K562 (cell line): ENCODE data around the gene RAB4B. TPM values are rescaled to one million over a fixed set of nuclear protein-coding genes. Genes with fewer than 3 reads are reported as not detected.

Source experiments
- BDP1 ChIP-seq: IDR thresholded peaks from 3 replicates; pipeline ENCODE4 v1.6.1; 2011; ENCODE audit not compliant: insufficient read length, insufficient read depth
- CCAR2 ChIP-seq: fragments of 200-400 bp; formaldehyde crosslinking; IDR thresholded peaks from 2 replicates; pipeline ENCODE4 v1.6.1; 2017; ENCODE audit warnings: mild to moderate bottlenecking, low read depth, low read length
- COPS2 ChIP-seq: fragments of 450-650 bp; conservative IDR thresholded peaks from 2 replicates; pipeline ENCODE4 v1.6.1; 2016; ENCODE audit warnings: mild to moderate bottlenecking, moderate library complexity
- ELF4 ChIP-seq: fragments of 450-650 bp; formaldehyde crosslinking; IDR thresholded peaks from 2 replicates; pipeline ENCODE4 v1.4.0; 2022; ENCODE audit warnings: missing genetic modification characterization
- MCM3 ChIP-seq: fragments of 450-650 bp; IDR thresholded peaks from 2 replicates; pipeline ENCODE4 v1.6.1; 2016
- MXI1 ChIP-seq: IDR thresholded peaks from 2 replicates; pipeline ENCODE4 v1.6.1; 2011; ENCODE audit warnings: low read depth, mild to moderate bottlenecking, improper control_type of control experiment, low read length
- NR2C2 ChIP-seq, 2 experiments: fragments of 200-800 bp in 1 of 2; sonication (Bioruptor generic) in 1 of 2; sonication (generic) in 1 of 2; formaldehyde crosslinking in 1 of 2; IDR thresholded peaks; 2 replicates each; pipeline versions ENCODE4 v1.6.1 to v1.8.0; 2016 to 2022; ENCODE audit warnings: mild to moderate bottlenecking in 1 of 2, missing compliant biosample characterization in 1 of 2, missing genetic modification characterization in 1 of 2, missing genetic modification reagents in 1 of 2
- RAD51 ChIP-seq: fragments of 450-650 bp; IDR thresholded peaks from 2 replicates; pipeline ENCODE4 v1.7.1; 2016; ENCODE audit warnings: low read depth, mild to moderate bottlenecking, borderline replicate concordance
- SMARCC2 ChIP-seq: fragments of 450-650 bp; IDR thresholded peaks from 2 replicates; pipeline ENCODE4 v1.6.1; 2017; ENCODE audit warnings: antibody characterized with exemption, moderate library complexity, mild to moderate bottlenecking, low read depth
- SRSF9 ChIP-seq: fragments of 200-400 bp; formaldehyde crosslinking; IDR thresholded peaks from 2 replicates; pipeline ENCODE4 v1.6.1; 2017; ENCODE audit warnings: low read depth, low read length, borderline replicate concordance
- TBL1XR1 ChIP-seq, 2 experiments: IDR thresholded peaks; 2 replicates each; pipeline ENCODE4 v1.6.1; 2012; ENCODE audit warnings: improper control_type of control experiment in 2 of 2, low read length in 2 of 2, mild to moderate bottlenecking in 1 of 2
- THRAP3 ChIP-seq: fragments of 450-650 bp; IDR thresholded peaks from 2 replicates; pipeline ENCODE4 v1.6.1; 2016; ENCODE audit warnings: mild to moderate bottlenecking, inconsistent platforms, borderline replicate concordance
- ZSCAN29 ChIP-seq: fragments of 450-650 bp; IDR thresholded peaks from 2 replicates; pipeline ENCODE4 v1.6.1; 2017
- polyA plus RNA-seq, 8 experiments: library from polyadenylated mRNA; depleted of rRNA in 4 of 8; stranded (reverse) in 5 of 8; unstranded in 3 of 8; fragments of >200 nt; fragmentation: Nextera tagmentation in 2 of 8; fragmentation: Illumina TruSeq in 1 of 8; extraction: Ambion mirVana in 2 of 8; extraction: Trizol in 1 of 8; gene quantifications; 2 replicates each; pipeline versions ENCODE4 v1.2.1 to v1.2.3, GENCODE V29; 2011 to 2014; ENCODE audit warnings: inconsistent platforms in 1 of 8, missing spikeins in 1 of 8
- total RNA-seq, 7 experiments: library from RNA; depleted of rRNA in 6 of 7; stranded (reverse); fragments of >200 nt in 6 of 7; fragmentation: Illumina TruSeq in 2 of 7; extraction: Trizol in 2 of 7; gene quantifications; 2 replicates each; pipeline versions ENCODE4 v1.2.1 to v1.2.3, GENCODE V29; 2011 to 2021; ENCODE audit warnings: low replicate concordance in 1 of 7
- TF ChIP-seq, protein P1 (sequence below): fragments of 450-650 bp; formaldehyde crosslinking; IDR thresholded peaks from 2 replicates; pipeline ENCODE4 v1.4.0; 2020; ENCODE audit warnings: mild to moderate bottlenecking, mixed read lengths
- TF ChIP-seq, protein P2 (sequence below): fragments of 250-450 bp; sonication (Bioruptor Pico); IDR thresholded peaks from 2 replicates; pipeline ENCODE4 v1.4.0; 2020; ENCODE audit warnings: mild to moderate bottlenecking, moderate library complexity, borderline replicate concordance
- TF ChIP-seq, protein P3 (sequence below): fragments of 250-450 bp; sonication (Bioruptor Pico); IDR thresholded peaks from 2 replicates; pipeline ENCODE4 v1.8.0; 2021; ENCODE audit warnings: borderline replicate concordance, mild to moderate bottlenecking, moderate library complexity; ENCODE audit not compliant: poor library complexity, severe bottlenecking
- TF ChIP-seq, protein P4 (sequence below): fragments of 450-650 bp; IDR thresholded peaks from 2 replicates; pipeline ENCODE4 v1.6.1; 2016
- TF ChIP-seq, protein P5 (sequence below): fragments of 450-650 bp; IDR thresholded peaks from 2 replicates; pipeline ENCODE4 v1.6.1; 2017; ENCODE audit warnings: mild to moderate bottlenecking, moderate library complexity

Gene RAB4B
- total and polyA plus RNA-seq, 9 of the 15 experiments (the other 6 are each of a cell fraction or from before 2014, with no cell fraction given) = 0.28 to 20.4 (median 9.0) TPM

DNA sequence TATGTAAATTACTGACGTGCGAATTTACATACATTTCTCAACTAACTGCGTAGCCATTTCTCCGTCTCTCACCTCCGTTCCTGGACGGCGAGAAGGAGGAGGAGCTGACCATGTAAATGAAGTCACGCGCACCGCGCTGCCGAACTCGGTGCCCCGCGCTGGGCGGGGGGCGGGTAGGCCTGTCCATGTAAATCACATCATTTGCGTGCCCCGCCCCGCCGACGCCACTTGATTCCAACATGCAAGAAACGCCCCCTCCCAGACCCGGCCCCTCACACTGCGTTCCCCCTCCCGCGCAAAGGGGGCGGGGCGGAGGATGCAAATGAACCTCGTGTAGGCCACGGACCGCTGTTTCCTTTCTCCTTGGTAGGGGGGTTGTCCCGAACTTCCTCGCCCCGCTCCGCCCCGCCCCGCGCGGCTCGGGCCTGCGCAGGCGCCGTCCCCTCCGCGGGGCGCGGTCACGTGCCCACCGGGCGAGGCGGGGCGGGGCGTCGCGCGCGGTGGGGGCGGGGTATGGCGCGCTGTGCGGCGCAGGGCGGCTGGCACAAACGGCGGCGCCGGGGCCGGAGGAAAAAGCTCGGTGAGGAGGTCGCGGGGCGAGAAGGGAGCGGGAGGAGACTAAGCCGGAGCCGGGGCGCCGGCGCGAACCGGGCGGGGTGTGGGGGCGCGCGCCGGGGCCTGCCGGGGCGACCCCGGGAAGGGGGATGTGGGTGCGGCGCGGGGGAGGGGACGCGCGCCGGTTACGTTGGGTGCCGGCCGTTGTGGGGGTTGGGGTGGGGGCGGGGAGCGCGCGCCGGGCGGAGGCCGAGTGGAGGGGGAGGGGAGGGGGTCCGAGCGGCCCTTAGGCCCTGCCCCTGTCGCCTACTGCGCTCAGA is 20.9 kb downstream of the RAB4B start, which contains the start of gene EGLN2 (continued):
- TF ChIP-seq RAD51 (peak; percentile 72), NR2C2 (CRISPR knock-in tag; IDR thresholded peaks at IDR 0.05) (no peak), NR2C2 (tag; IDR thresholded peaks at IDR 0.05) (peak; percentile 42; the same call in 1 of the 2 replicates), CCAR2 (no peak), THRAP3 (no peak), MCM3 (no peak), MXI1 (peak; percentile 55), ELF4 (CRISPR knock-in tag) (no peak), SMARCC2 (no peak), COPS2 (no peak), ZSCAN29 (no peak), BDP1 (no peak), TBL1XR1 (IDR thresholded peaks at IDR 0.05; ENCODE audit: low read length in 2 of 2) (no peak; a peak in 1 of 4 replicates), SRSF9 (no peak)
- TF ChIP-seq, protein P1, sequence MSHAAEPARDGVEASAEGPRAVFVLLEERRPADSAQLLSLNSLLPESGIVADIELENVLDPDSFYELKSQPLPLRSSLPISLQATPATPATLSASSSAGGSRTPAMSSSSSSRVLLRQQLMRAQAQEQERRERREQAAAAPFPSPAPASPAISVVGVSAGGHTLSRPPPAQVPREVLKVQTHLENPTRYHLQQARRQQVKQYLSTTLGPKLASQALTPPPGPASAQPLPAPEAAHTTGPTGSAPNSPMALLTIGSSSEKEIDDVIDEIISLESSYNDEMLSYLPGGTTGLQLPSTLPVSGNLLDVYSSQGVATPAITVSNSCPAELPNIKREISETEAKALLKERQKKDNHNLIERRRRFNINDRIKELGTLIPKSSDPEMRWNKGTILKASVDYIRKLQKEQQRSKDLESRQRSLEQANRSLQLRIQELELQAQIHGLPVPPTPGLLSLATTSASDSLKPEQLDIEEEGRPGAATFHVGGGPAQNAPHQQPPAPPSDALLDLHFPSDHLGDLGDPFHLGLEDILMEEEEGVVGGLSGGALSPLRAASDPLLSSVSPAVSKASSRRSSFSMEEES (CRISPR knock-in tag) = peak; percentile 52
- TF ChIP-seq, protein P2, sequence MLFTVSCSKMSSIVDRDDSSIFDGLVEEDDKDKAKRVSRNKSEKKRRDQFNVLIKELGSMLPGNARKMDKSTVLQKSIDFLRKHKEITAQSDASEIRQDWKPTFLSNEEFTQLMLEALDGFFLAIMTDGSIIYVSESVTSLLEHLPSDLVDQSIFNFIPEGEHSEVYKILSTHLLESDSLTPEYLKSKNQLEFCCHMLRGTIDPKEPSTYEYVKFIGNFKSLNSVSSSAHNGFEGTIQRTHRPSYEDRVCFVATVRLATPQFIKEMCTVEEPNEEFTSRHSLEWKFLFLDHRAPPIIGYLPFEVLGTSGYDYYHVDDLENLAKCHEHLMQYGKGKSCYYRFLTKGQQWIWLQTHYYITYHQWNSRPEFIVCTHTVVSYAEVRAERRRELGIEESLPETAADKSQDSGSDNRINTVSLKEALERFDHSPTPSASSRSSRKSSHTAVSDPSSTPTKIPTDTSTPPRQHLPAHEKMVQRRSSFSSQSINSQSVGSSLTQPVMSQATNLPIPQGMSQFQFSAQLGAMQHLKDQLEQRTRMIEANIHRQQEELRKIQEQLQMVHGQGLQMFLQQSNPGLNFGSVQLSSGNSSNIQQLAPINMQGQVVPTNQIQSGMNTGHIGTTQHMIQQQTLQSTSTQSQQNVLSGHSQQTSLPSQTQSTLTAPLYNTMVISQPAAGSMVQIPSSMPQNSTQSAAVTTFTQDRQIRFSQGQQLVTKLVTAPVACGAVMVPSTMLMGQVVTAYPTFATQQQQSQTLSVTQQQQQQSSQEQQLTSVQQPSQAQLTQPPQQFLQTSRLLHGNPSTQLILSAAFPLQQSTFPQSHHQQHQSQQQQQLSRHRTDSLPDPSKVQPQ (CRISPR knock-in tag) = peak; percentile 60; the same call in 1 of the 2 replicates
- TF ChIP-seq, protein P3, sequence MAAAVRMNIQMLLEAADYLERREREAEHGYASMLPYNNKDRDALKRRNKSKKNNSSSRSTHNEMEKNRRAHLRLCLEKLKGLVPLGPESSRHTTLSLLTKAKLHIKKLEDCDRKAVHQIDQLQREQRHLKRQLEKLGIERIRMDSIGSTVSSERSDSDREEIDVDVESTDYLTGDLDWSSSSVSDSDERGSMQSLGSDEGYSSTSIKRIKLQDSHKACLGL = no peak
- TF ChIP-seq, protein P4, sequence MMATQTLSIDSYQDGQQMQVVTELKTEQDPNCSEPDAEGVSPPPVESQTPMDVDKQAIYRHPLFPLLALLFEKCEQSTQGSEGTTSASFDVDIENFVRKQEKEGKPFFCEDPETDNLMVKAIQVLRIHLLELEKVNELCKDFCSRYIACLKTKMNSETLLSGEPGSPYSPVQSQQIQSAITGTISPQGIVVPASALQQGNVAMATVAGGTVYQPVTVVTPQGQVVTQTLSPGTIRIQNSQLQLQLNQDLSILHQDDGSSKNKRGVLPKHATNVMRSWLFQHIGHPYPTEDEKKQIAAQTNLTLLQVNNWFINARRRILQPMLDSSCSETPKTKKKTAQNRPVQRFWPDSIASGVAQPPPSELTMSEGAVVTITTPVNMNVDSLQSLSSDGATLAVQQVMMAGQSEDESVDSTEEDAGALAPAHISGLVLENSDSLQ = peak; percentile 92
- TF ChIP-seq, protein P5, sequence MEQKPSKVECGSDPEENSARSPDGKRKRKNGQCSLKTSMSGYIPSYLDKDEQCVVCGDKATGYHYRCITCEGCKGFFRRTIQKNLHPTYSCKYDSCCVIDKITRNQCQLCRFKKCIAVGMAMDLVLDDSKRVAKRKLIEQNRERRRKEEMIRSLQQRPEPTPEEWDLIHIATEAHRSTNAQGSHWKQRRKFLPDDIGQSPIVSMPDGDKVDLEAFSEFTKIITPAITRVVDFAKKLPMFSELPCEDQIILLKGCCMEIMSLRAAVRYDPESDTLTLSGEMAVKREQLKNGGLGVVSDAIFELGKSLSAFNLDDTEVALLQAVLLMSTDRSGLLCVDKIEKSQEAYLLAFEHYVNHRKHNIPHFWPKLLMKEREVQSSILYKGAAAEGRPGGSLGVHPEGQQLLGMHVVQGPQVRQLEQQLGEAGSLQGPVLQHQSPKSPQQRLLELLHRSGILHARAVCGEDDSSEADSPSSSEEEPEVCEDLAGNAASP = no peak
